Measurements from ENCODE around the gene PDILT. TPM values are rescaled to one million over a fixed set of nuclear protein-coding genes. Genes with fewer than 3 reads are reported as not detected.

The PDILT gene
- total and polyA plus RNA-seq, 2 of the 8 experiments (the other 6 are each of a cell fraction or from before 2014, with no cell fraction given) = not detected

GRCh38 chr16:20325005-20325404, 79.5 kb downstream of the PDILT start (continued):
- TF ChIP-seq CTCF (IDR thresholded peaks at IDR 0.05; ENCODE audit: control extremely low read depth in 1 of 3, insufficient read depth in 1 of 3, low read depth in 1 of 3, low read length in 3 of 3) = no peak
- no peak for TF ChIP-seq CHD7 (IDR thresholded peaks at IDR 0.05; ENCODE audit: insufficient replicate concordance, low read length)
- TF ChIP-seq RAD21 (IDR thresholded peaks at IDR 0.05 in 1 of 2, conservative IDR thresholded peaks at IDR 0.05 in 1 of 2; ENCODE audit: low read depth in 2 of 2, low read length in 2 of 2) = no peak
- no peak for TF ChIP-seq BRCA1 (IDR thresholded peaks at IDR 0.05; ENCODE audit: low read depth, low read length)
- TF ChIP-seq BCL11A (IDR thresholded peaks at IDR 0.05; ENCODE audit: low read depth in 2 of 2, low read length in 2 of 2) = no peak
- TF ChIP-seq NRF1 (IDR thresholded peaks at IDR 0.05; ENCODE audit: low read depth, low read length) = no peak
- no peak for TF ChIP-seq SIX5 (IDR thresholded peaks at IDR 0.05; ENCODE audit: low read depth, low read length)
- TF ChIP-seq GABPA (IDR thresholded peaks at IDR 0.05; ENCODE audit: borderline replicate concordance, insufficient read depth, low read length) = no peak

Data from H1 (cell line).